Cardiac atrium fibroblast (primary cell): ENCODE measurements around the gene IP6K2. TPM values are rescaled to one million over a fixed set of nuclear protein-coding genes. Genes with fewer than 3 reads are reported as not detected.

Source experiments
- total RNA-seq: library from RNA; depleted of rRNA; stranded (reverse); fragments of >200 nt; gene quantifications from 2 replicates; pipeline ENCODE4 v1.2.3, GENCODE V29; 2015

IP6K2 gene
- total RNA-seq, result 46.0 and 54.9 TPM in 2 replicates

GRCh38 chr3:48716982-48717746 lies at the start of gene IP6K2:
TSS of gene IP6K2 (minus strand) at chr3:48717221. CDS start at chr3:48695291, 21,930 bp downstream.

GRCh38 chr3:48685603-48686511 lies 31.2 kb downstream of the IP6K2 start, which contains the start of gene NCKIPSD:
TSS of gene NCKIPSD (minus strand) at chr3:48685915. CDS start at chr3:48685807, 108 bp downstream.

GRCh38 chr3:48662753-48663488 lies 54.1 kb downstream of the IP6K2 start, which contains the start of gene CELSR3:
TSS of gene CELSR3 (minus strand) at chr3:48662886. CDS start at chr3:48662634, 252 bp downstream.

Other genes starting within 250 kb of the IP6K2 start
- 136 and 163 TPM in 2 replicates for gene SHISA5, start 213.0 kb downstream of the IP6K2 start, total RNA-seq
- gene PFKFB4, start 160.4 kb downstream of the IP6K2 start, total RNA-seq, result 35.4 and 41.0 TPM in 2 replicates
- gene UCN2, start 153.4 kb downstream of the IP6K2 start, total RNA-seq, result 1.6 and 1.9 TPM in 2 replicates
- gene COL7A1, start 121.9 kb downstream of the IP6K2 start, total RNA-seq, result 5.4 and 14.9 TPM in 2 replicates
- gene UQCRC1, start 107.6 kb downstream of the IP6K2 start, total RNA-seq, result 172 and 199 TPM in 2 replicates
- not detected in 2 replicates for gene TMEM89, start 95.5 kb downstream of the IP6K2 start, total RNA-seq
- gene SLC26A6, start 81.8 kb downstream of the IP6K2 start, total RNA-seq, result 40.6 and 42.9 TPM in 2 replicates
- gene CELSR3, start 54.3 kb downstream of the IP6K2 start, total RNA-seq, result 1.9 and 2.5 TPM in 2 replicates
- gene NCKIPSD, start 31.3 kb downstream of the IP6K2 start, total RNA-seq, result 28.0 and 37.7 TPM in 2 replicates
- 25.3 and 33.5 TPM in 2 replicates for gene PRKAR2A, start 130.7 kb upstream of the IP6K2 start, total RNA-seq
- 23.8 and 34.0 TPM in 2 replicates for gene SLC25A20, start 181.7 kb upstream of the IP6K2 start, total RNA-seq
- 33.2 and 77.3 TPM in 2 replicates for gene ARIH2, start 201.6 kb upstream of the IP6K2 start, total RNA-seq